HL-60/S4 treated with retinoic acid at 250 ng/mL for 4 days and 3 days (cell line): ENCODE measurements around the gene MYLK4.

ENCODE experiments used
- in situ Hi-C: fragments of 300-500 bp; cut with MboI; formaldehyde crosslinking; loops from 2 replicates; pipeline ENCODE4 v1.7.0; 2022; ENCODE audit warnings: low sequenced_read_pairs

Gene MYLK4

DNA sequence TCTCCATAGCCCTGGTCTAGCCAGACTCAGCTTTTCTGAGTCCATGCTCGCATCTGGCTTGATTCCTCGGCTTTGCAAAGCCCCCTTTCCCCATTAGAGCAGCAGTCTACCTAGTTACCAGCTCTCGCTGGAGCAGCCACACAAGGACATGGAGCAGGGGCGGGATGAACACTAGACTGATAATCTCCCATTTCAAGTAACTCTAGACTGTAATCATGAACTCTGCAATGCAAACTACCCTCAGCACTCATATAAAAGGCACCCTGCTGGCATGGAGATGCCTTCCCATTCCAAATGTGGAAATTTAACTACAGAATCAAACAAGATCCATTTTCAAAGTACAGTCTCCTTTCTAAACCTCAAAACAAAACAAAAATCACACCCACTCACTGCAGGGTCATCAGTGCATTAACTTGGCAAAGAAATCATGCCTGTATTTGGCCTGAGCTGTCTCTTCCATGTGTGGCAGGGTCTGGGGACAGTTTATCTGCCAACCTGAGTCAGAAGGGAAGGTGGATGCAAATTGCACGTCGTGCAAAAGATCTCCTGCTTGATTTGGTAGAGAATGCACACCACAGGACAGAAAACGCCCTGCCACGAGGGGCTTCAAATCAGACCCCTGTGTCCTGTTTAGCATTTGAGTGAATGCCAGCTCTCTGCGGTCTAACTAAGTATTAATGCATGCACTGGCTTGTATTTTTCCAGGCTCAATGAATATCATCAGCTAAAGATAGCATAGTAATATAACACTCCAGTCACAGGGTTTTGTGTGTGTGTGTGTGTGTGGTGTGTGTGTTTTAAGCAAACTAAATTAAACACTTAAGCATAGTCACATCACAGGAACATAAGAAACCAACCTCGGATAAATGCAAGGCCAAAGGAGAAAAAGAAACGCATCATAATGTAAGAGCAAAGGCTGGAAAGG, 85.3 kb downstream of the MYLK4 start:
- in situ Hi-C loops = no loop called here

DNA sequence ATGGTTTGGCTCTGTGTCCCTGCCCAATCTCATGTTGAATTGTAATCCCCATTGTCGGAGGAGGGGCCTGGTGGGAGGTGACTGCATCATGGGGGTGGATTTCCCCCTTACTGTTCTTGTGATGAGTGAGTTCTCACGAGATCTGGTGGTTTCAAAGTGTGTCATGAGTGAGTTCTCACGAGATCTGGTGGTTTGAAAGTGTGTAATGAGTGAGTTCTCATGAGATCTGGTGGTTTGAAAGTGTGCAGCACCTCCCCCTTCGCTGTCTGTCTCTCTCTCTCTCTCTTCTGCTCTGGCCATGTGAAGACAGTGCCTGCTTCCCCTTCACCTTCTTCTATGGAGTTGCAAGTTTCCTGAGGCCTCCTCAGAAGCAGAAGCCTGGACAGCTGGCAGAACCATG, 87.6 kb downstream of the MYLK4 start:
- in situ Hi-C loops = no loop called here

DNA sequence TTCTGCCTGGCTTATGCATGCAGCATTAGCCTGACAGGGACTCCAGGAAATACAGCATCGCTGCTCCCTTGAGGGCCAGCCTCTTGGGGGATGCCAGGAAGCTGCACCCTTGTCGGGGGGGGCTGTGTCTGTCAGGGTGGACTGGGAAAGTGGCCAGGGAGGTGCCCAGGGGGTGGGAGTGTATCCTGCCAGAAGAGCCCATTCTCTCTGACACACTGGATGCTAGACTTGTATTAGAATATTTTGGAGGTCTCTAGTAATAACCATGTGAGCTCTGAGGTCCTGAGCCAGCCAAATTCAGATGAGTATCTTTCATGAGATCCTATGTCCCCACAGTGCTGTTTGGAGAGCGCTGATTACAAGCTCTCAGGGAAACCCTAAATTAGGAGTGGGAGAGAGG, 89.1 kb downstream of the MYLK4 start:
- in situ Hi-C loops = no loop called here

DNA sequence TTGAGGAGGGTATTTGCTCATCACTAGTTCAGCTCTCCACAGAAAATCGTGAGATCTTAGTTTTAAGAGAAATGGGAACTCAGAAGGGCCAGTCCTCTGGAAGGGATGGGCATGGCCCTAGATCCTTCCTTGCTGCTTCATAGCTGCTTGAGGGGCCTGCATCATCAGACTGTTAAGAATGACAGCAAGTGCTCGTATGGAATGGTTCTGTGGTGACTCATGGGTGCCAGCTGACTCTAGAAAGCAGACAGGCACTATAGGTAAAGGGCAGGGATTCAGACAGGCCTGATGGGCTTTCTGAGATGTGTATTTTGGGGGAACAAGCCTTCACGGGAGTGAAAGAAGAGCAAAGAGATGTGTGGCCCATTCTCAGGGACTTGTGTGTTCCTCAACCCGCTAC, 90.8 kb downstream of the MYLK4 start:
- in situ Hi-C loops = no loop called here

DNA sequence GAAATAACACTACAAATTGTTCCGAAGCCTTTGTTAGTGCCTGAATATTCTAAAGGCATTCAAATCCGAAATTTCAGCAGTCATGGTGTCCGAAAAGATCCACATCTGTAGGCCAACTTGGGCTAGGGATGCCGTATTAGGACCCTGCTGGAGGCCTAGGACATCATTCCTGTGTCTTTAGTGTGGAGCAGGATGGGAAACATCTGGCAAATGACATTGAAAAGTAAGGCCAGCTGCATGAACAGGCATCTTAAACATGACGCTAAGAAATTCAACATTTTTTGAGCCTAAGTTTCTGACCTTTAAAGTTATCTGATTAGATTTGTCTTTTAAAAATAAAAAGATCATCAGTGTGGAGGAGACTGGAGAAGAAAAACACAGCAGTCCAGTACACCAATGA, 91.3 kb downstream of the MYLK4 start:
- in situ Hi-C loops = no loop called here

DNA sequence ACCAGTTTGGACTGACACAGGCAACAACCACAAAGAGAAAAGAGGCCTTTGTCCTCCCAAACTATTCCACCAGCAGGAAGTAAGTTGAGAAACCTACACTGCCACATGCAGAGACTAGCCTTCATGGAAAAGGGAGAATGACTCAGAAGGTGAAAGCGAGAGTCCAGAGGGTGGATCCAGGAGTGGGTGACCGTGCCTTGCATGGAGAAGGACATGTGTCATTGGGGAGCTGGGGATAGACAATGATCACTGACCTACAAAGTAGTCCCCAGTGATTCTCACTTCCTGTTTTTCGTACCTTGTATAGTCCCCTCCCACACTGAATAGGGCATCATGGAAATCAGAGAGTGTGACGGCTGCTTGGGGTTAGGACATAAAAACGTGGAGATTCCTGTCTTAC, 91.9 kb downstream of the MYLK4 start:
- in situ Hi-C loops = no loop called here

DNA sequence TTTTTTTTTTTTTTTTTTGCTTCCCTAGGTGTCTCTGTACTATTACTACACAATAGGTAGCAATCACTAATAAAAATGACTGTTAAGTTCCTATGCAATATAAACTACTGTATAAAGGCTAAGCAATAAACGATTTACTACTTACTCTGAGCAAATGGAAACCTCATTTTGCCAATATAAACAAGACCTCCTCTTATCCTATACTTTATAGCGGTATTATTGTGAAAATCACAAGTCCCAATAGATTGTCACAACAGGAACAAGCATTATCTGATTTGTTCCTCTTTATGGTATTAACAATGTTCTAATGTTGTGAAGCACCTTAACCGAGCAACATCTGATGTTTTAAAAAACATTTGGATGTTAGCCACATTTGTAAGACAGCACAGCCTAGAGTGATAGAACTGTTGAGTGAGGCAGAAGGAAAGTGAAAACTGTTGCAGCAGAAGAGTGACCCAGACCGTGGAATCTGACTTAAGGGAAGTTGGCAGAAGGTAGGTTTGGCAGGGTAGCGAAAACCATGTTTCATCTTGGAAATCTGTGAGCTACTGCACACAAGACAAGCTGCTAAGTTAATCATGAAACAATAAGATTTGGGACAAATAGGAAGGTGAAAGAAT, 94.2 kb downstream of the MYLK4 start:
- in situ Hi-C loops = no loop called here

DNA sequence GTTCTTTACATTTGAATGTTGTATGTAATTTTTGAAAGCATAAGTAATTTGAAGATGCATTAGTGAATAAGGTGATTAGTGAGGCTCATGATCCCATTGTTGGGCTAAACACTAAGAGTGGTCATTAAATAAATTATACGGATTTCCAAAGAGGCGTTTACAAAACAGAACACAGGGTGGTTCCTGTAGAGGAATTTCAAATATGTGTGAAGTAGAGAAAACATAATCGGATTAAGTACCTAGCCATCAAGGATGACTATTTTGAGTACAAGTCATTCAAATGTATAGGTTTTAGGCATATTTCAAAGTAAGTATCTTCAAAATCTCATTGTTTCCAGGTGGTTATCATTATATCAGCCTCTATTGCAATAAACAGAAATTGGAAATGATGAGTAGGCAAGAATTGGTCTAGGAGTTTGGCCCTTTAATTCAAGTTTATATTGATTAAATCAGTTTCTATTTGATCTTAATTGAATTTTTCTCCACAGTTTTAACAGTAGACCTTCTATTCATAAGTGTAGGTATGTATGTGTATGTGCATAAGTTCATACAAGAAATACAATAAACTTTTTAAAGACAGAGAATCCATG, 94.8 kb downstream of the MYLK4 start:
- in situ Hi-C loops = no loop called here

DNA sequence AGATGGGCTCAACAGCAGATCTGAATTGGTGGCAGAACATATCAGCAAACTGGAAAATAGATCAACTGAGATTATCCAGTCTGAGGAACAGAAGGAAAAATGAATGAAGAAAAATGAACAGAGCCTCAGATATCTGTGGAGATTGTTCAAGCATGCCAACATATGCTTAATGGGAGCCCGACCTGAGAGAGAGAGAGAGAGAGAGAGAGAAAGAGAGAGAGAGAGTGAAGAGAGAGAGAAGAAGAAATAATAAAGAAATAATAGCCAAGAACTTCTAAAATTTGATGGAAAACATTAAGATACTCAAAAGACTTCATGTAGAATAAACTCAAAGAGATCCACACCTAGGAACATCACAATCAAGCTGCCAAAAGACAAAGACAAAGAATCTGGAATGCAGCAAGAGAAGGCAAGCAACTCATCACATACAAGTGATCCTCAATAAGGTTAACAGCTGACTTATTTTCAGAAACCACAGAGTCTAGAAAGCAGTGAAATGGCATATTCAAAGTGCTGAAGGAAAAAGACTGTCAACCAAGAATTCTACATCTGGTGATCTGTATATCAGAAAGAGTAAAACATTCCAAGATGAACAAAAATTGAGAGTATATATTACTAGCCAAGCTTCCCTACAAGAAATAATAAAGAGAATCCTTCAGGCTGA, 97.2 kb downstream of the MYLK4 start:
- in situ Hi-C loops = no loop called here

DNA sequence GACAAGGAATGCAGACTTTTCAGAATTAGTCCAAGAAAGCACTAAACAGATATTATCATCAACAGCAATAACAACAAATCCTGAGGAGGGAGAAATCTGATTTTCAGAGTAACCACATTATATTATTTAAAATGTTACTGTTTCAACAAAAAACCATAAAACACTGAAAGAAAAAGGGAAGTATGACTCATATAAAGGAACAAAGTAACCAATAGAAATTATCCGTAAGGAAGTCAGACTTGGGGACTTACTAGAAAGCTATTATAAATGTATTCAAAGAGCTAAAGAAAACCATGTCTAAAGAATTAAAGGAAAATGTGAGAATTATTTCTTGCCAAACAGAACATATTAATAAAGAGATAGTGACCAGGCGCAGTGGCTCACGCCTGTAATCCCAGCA, 98.1 kb downstream of the MYLK4 start:
- in situ Hi-C loops = no loop called here

DNA sequence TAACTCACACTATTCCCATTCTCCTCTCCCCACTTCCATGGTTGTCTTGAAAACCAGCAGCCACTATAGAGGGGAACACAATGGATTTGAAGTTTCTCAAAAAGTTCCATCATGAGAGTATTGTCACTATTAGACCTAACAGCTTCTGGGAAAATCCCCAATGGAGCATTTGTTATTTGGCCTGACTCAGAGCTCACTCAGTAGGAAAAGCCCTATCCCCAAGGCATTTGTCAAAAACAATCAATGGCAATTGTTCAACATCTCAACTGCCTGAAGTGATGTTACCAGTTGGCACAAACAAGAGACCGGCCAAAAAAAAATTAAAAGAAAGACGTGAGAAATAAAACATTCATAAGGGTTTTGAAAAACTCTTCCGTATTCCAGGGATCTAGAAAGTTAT, 98.8 kb downstream of the MYLK4 start:
- in situ Hi-C loops = no loop called here

DNA sequence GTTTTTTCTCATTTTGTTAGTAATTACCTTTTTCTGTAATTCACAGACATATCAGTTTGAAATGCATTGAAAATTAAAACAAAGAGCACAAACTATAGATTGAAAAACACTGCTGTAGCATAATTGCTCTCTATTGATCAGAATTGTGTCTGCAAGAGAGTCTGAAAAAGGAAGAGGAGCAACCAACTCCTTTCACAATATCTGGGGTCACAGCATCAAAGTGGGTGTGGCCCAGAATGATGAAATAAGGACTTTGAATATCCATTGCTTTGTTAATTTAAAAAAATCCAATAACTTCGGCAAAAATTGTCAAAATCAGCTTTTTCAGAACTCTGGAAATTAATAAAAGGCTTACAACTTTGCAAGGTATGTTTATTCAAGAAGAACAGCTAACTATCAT, 99.2 kb downstream of the MYLK4 start:
- in situ Hi-C loops = no loop called here

DNA sequence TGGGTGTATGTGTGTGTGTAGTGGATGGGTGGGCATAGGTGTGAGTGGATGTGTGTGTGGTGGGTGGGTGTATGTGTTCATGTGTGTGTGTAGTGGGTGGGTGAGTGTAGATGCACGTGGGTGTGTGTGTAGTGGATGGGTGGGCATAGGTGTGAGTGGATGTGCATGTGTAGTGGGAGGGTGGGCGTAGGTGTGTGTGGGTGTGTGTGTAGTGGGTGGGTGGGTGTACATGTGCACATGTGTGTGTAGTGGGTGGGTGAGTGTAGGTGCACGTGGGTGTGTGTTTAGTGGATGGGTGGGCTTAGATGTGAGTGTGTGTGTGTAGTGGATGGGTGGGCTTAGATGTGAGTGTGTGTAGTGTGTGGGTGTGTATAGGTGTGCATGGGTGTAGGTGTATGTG, 104.4 kb downstream of the MYLK4 start:
- in situ Hi-C loops = no loop called here

DNA sequence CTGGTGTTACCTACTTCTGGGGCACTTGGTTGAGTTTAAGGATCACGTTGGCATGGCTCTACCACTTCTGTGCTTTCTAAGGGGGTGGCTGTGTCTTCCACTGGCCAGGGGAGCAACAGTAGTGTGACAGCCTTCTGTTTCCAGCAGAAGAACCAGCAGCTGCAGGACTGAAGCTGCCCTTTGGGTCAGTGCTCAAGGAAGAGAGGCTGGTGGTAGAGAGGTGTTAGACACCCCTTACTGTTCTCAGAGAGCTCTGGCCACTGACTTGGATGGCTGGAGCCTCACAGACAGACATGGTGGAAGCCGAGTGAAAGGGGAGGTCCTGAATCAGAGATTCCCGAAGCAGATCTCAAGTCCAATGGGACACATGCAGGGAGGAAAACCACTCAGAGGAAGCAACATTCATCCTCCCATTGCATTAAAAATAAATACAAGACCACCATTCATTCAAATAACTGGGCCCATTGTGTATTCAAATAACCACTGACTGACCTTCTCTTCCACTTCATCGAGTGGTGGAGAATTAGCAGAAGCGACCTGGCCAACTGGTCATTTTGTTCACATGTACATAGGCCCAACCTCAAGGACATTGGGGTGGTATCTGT, 106.7 kb downstream of the MYLK4 start:
- in situ Hi-C loops = no loop called here

DNA sequence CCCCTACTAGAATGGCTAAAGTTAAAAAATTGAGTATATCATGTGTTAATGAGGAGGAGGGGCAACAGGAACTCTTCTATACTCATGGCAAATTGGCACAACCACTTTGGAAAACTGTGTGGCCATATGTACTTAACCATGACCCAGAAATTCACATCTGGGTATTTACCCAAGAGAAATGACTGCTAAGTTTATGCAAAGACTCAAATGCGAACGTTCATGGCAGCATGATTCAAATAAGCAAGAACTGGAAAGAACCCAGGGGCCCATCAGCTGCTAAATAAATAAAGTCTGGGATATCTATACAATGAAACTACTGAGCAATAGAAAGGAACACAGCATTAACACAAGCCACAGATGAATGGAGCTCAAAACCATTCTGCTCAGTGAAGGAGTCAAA, 107.6 kb downstream of the MYLK4 start:
- in situ Hi-C loops = no loop called here

DNA sequence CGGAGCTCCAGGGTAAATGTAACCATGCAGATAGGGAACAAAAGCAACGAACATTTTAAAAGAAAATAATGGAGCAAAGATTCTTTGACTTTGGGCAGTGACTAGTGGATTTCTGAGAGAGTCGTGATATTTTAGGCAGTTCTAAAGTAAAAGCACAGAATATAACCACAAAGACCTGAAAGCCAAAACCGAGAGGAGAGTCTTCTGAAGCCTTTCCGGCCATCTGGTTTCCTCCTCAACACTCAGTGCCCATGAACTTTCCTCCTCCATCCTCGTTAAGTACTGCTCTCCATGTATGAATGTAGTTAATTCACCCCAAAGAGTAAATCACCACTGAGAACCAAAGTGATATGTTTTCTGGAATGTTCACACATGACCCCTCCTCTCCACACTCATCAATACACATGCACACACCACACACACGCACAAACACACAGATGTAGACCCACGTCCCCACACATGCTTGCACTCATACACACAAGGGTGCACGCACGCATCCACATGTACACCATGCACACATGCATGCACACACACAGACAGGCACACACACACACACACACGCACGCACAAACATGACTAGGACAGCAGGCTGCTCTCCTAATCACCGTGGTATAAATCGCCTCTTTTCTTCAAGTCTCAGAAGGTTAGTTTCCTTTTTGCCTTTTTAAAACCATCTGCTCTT, 109.5 kb downstream of the MYLK4 start:
- in situ Hi-C loops = no loop called here

DNA sequence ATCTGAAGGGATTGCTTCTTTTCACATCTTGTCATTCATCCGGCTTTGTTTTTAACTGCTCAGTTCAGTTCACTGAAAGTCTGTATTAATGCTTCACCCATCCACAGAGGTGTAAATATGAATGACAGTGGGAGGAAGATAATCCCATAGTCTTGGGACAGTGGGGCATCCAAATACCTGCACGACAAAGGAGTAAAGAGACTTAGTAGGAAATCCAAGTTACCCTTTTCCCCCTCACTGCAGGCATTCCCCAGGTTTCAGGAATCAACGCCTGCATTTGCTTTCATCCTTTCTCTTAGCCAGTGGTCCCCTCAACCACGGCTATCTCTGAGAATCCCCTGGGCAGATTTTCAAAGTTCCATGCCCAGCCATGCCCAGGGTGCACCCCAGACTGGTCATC, 110.2 kb downstream of the MYLK4 start:
- in situ Hi-C loops = no loop called here

DNA sequence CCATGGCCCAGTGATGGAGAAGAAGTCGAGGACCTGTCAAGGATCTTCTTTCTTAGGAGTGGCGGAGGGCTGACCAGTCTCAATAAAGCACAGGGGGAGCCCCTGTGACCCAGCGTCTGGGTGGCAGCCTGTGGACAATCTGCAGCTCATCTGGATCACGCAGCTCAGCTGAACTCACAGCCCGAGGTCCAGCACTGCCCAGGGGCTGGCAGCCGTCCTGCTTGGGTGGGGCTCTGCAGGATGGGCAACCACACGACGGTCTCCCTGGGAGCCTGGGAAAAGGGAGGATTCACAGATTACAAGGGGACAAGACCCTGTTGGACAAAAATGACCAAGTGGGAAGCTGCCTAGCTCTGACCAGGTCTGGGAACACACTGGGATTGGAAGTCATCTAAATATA, 110.8 kb downstream of the MYLK4 start:
- in situ Hi-C loops = loop anchor here (10.0 kb wide), 1 partner anchor 1045 kb away; no protein-coding TSS in a partner anchor

DNA sequence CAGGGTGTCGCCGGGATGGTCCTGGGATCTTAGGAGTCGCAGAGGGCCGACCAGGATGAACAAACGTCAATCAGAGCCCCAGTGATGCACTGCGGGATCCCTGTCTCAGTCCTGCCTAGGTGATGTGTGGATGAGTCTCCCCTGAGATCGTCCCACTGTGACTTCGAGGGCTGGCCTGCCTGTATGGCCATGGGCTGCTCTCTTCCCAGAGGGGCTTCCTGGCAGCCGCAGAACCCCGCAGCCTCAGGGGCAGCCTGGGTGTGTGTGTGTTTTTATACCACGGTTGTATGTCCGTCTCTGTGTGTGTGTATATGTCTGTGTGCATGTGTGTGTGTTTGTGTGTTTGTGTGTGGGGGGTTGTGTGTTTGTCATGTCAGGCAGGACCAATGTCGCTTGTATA, 111.6 kb downstream of the MYLK4 start:
- in situ Hi-C loops = loop anchor here (10.0 kb wide), 1 partner anchor 1044 kb away; no protein-coding TSS in a partner anchor

DNA sequence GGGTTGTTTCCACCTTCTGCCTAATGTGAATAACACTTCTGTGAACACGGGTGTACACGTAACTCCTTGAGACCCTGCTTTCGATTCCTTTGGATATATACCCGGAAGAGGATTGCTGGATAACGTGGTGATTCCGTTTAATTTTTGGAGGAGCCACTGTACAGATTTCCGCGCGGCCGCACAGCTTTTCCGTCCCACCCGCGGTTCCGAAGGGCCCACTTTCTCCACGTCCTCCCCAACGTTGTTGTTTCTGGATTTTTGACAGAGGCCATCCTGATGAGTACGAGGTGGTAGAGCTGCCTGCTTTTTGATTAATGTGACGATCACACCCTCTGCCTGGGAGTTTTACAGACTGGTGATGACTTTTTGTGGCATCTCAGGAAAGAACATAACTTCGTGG, 114.0 kb downstream of the MYLK4 start:
- in situ Hi-C loops = loop anchor here (10.0 kb wide), 1 partner anchor 1042 kb away; no protein-coding TSS in a partner anchor
